ENCODE results near the gene HCFC1R1. TPM values are rescaled to one million over a fixed set of nuclear protein-coding genes. Genes with fewer than 3 reads are reported as not detected.

Gene HCFC1R1
- total and polyA plus RNA-seq, 8 donors: 25.1 to 66.6 (median 32.8) TPM

DNA sequence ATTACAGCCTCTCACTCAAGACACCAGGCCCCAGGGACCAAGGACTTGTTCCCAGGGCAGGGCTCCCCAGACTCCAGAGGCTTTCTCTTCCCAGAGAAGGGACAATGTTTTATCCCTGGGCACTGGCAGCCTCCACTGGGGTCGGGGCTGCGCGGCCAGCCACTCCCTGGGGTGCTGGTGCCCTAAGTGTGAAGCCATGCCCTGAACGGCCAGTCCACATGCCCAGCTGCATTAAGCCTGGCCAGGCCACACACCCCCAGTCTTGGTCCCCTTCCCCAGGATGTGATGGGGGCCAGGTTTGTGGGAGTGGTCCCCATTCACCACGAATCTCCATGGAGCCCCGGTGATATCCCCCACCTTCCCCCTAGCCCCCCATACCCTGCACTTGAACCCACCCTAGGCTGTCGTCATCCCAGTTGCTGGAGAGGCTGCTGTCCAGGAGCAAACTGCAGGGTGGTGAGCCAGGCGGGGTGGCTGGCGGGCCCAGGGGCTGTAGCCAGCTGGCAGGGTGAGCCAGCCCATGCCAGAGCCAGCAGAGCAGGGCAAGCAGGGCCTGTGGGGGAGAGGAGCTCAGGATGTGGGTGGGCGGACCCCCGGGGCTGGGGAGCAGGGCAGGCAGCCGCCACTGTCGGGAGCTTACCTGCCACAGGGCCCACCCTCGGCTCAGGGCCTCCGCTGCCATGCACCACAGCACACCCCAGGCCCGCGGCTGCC, 50.0 kb downstream of the HCFC1R1 start:
- H3K9me3 ChIP-seq: no peaks in the 10 kb centered on the region
- DNase-seq (no peak), ATAC-seq (no peak)
- TF ChIP-seq, protein P1, sequence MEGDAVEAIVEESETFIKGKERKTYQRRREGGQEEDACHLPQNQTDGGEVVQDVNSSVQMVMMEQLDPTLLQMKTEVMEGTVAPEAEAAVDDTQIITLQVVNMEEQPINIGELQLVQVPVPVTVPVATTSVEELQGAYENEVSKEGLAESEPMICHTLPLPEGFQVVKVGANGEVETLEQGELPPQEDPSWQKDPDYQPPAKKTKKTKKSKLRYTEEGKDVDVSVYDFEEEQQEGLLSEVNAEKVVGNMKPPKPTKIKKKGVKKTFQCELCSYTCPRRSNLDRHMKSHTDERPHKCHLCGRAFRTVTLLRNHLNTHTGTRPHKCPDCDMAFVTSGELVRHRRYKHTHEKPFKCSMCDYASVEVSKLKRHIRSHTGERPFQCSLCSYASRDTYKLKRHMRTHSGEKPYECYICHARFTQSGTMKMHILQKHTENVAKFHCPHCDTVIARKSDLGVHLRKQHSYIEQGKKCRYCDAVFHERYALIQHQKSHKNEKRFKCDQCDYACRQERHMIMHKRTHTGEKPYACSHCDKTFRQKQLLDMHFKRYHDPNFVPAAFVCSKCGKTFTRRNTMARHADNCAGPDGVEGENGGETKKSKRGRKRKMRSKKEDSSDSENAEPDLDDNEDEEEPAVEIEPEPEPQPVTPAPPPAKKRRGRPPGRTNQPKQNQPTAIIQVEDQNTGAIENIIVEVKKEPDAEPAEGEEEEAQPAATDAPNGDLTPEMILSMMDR (IDR thresholded peaks at IDR 0.05): no peak
- no peak overlapping the region for H3K4me3 ChIP-seq
- H3K27ac ChIP-seq: no peak overlapping the region
- peaks cover 0 to 19% of the 10 kb centered on the region in 2 donors for H3K36me3 ChIP-seq
- intact Hi-C loops (cut with DNase I): no loop called here
- H3K4me1 ChIP-seq: peaks cover 0 to 31% of the 10 kb centered on the region in 2 donors
- H3K27me3 ChIP-seq: no peaks in the 10 kb centered on the region

DNA sequence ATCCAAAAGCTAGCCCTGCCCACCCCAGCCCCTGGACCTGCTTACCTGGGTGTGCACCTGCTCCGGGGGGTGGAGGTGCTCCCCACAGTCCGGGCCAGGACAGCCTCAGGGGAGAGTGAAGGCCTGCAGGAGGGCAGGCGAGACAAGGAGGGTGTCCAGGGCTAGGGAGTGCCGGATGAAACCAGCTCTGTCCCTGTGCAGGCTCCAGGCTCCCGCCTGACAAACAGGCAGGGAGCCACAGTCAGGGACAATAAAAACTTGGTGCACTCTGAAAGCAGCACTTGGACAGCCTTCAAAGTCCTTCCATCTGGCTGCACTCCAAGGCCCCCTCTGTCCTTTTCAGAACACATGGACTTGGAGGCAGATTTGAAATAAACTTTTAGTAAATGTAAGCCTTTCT, 50.6 kb downstream of the HCFC1R1 start:
- peaks cover 5 to 7% of the 10 kb centered on the region in 2 donors for H3K27me3 ChIP-seq
- TF ChIP-seq, protein P1 (IDR thresholded peaks at IDR 0.05): no peak
- peak in 1 of 4 donors; percentile 71 for DNase-seq
- intact Hi-C loops (cut with DNase I): no loop called here
- H3K36me3 ChIP-seq: peaks cover 0 to 19% of the 10 kb centered on the region in 2 donors
- ATAC-seq: no peak
- no peak overlapping the region for H3K4me3 ChIP-seq
- H3K4me1 ChIP-seq: peaks cover 3 to 38% of the 10 kb centered on the region in 2 donors
- H3K27ac ChIP-seq: no peak overlapping the region
- H3K9me3 ChIP-seq: no peaks in the 10 kb centered on the region

Other genes starting within 250 kb of the HCFC1R1 start
- 100 to 1,000 TPM; 200 to 205 TPM for gene ELOB, start 246.7 kb downstream of the HCFC1R1 start, total RNA-seq
- gene ELOB, start 246.7 kb downstream of the HCFC1R1 start, polyA plus RNA-seq (ENCODE audit: insufficient read length in 6 of 6): 100 to 1,000 TPM; 133 to 224 (median 180) TPM
- gene PRSS33, start 236.4 kb downstream of the HCFC1R1 start, total RNA-seq: not detected
- gene PRSS33, start 236.4 kb downstream of the HCFC1R1 start, polyA plus RNA-seq (ENCODE audit: insufficient read length in 6 of 6): under 1 TPM; 0.13 to 0.75 (median 0.25) TPM
- not detected for gene PRSS41, start 225.5 kb downstream of the HCFC1R1 start, total RNA-seq
- not detected for gene PRSS41, start 225.5 kb downstream of the HCFC1R1 start, polyA plus RNA-seq (ENCODE audit: insufficient read length in 6 of 6)
- gene PRSS21, start 206.7 kb downstream of the HCFC1R1 start, total RNA-seq: 1 to 10 TPM in 1 of 2 donors, under 1 TPM in 1; 0.90 to 2.5 TPM
- gene PRSS21, start 206.7 kb downstream of the HCFC1R1 start, polyA plus RNA-seq (ENCODE audit: insufficient read length in 6 of 6): under 1 TPM in 4 of 6 donors, not detected in 2; 0.25 to 0.38 (median 0.28) TPM
- 1 to 10 TPM in 1 of 2 donors, under 1 TPM in 1; 0.61 to 1.4 TPM for gene ZG16B, start 193.6 kb downstream of the HCFC1R1 start, total RNA-seq
- gene ZG16B, start 193.6 kb downstream of the HCFC1R1 start, polyA plus RNA-seq (ENCODE audit: insufficient read length in 6 of 6): 1 to 10 TPM in 1 of 6 donors, under 1 TPM in 5; 0.27 to 1.2 (median 0.55) TPM
- 10 to 100 TPM; 15.7 to 16.7 TPM for gene PRSS22, start 165.8 kb downstream of the HCFC1R1 start, total RNA-seq
- 10 to 100 TPM; 11.9 to 17.3 (median 14.8) TPM for gene PRSS22, start 165.8 kb downstream of the HCFC1R1 start, polyA plus RNA-seq (ENCODE audit: insufficient read length in 6 of 6)
- 10 to 100 TPM; 22.1 to 22.4 TPM for gene FLYWCH2, start 140.7 kb downstream of the HCFC1R1 start, total RNA-seq
- gene FLYWCH2, start 140.7 kb downstream of the HCFC1R1 start, polyA plus RNA-seq (ENCODE audit: insufficient read length in 6 of 6): 10 to 100 TPM; 15.6 to 24.5 (median 19.2) TPM
- 10 to 100 TPM; 29.3 to 29.4 TPM for gene FLYWCH1, start 112.0 kb downstream of the HCFC1R1 start, total RNA-seq
- 10 to 100 TPM; 17.2 to 42.9 (median 23.0) TPM for gene FLYWCH1, start 112.0 kb downstream of the HCFC1R1 start, polyA plus RNA-seq (ENCODE audit: insufficient read length in 6 of 6)
- gene KREMEN2, start 59.7 kb downstream of the HCFC1R1 start, total RNA-seq: not detected
- gene KREMEN2, start 59.7 kb downstream of the HCFC1R1 start, polyA plus RNA-seq (ENCODE audit: insufficient read length in 6 of 6): under 1 TPM in 5 of 6 donors, not detected in 1; 0.17 to 0.36 (median 0.20) TPM
- gene PAQR4, start 54.6 kb downstream of the HCFC1R1 start, total RNA-seq: 10 to 100 TPM; 17.2 to 20.1 TPM
- 10 to 100 TPM in 5 of 6 donors, 1 to 10 TPM in 1; 9.5 to 16.1 (median 13.8) TPM for gene PAQR4, start 54.6 kb downstream of the HCFC1R1 start, polyA plus RNA-seq (ENCODE audit: insufficient read length in 6 of 6)
- 10 to 100 TPM; 13.9 to 14.3 TPM for gene PKMYT1, start 43.5 kb downstream of the HCFC1R1 start, total RNA-seq
- 10 to 100 TPM; 15.9 to 21.8 (median 18.6) TPM for gene PKMYT1, start 43.5 kb downstream of the HCFC1R1 start, polyA plus RNA-seq (ENCODE audit: insufficient read length in 6 of 6)
- 1 to 10 TPM in 1 of 2 donors, under 1 TPM in 1; 0.85 to 2.2 TPM for gene CLDN9, start 11.0 kb downstream of the HCFC1R1 start, total RNA-seq
- 1 to 10 TPM; 5.0 to 6.5 (median 6.0) TPM for gene CLDN9, start 11.0 kb downstream of the HCFC1R1 start, polyA plus RNA-seq (ENCODE audit: insufficient read length in 6 of 6)
- 1 to 10 TPM in 1 of 2 donors, not detected in 1; 2.3 TPM for gene CLDN6, start 5.8 kb downstream of the HCFC1R1 start, total RNA-seq
- gene CLDN6, start 5.8 kb downstream of the HCFC1R1 start, polyA plus RNA-seq (ENCODE audit: insufficient read length in 6 of 6): 100 to 1,000 TPM in 5 of 6 donors, 10 to 100 TPM in 1; 95.0 to 140 (median 116) TPM
- gene TNFRSF12A, start 3.6 kb downstream of the HCFC1R1 start, total RNA-seq: 100 to 1,000 TPM; 118 to 126 TPM
- gene TNFRSF12A, start 3.6 kb downstream of the HCFC1R1 start, polyA plus RNA-seq (ENCODE audit: insufficient read length in 6 of 6): 1 to 10 TPM; 2.6 to 5.4 (median 4.2) TPM
- gene THOC6, start 93 bp upstream of the HCFC1R1 start, total RNA-seq: 10 to 100 TPM; 24.0 to 38.7 TPM
- 10 to 100 TPM; 23.9 to 34.8 (median 26.9) TPM for gene THOC6, start 93 bp upstream of the HCFC1R1 start, polyA plus RNA-seq (ENCODE audit: insufficient read length in 6 of 6)
- 10 to 100 TPM; 10.8 to 18.1 TPM for gene BICDL2, start 13.0 kb upstream of the HCFC1R1 start, total RNA-seq
- 1 to 10 TPM; 2.5 to 5.5 (median 3.2) TPM for gene BICDL2, start 13.0 kb upstream of the HCFC1R1 start, polyA plus RNA-seq (ENCODE audit: insufficient read length in 6 of 6)
- gene MMP25, start 22.6 kb upstream of the HCFC1R1 start, total RNA-seq: 10 to 100 TPM in 1 of 2 donors, 1 to 10 TPM in 1; 2.4 to 91.9 TPM
- 1 to 10 TPM; 1.8 to 3.5 (median 2.2) TPM for gene MMP25, start 22.6 kb upstream of the HCFC1R1 start, polyA plus RNA-seq (ENCODE audit: insufficient read length in 6 of 6)
- gene IL32, start 41.7 kb upstream of the HCFC1R1 start, total RNA-seq: 100 to 1,000 TPM; 132 to 310 TPM
- gene IL32, start 41.7 kb upstream of the HCFC1R1 start, polyA plus RNA-seq (ENCODE audit: insufficient read length in 6 of 6): 10 to 100 TPM; 59.4 to 86.9 (median 64.9) TPM
- not detected for gene ZSCAN10, start 75.4 kb upstream of the HCFC1R1 start, total RNA-seq
- under 1 TPM in 1 of 6 donors, not detected in 5; 0.13 TPM for gene ZSCAN10, start 75.4 kb upstream of the HCFC1R1 start, polyA plus RNA-seq (ENCODE audit: insufficient read length in 6 of 6)
- gene ZNF205, start 88.6 kb upstream of the HCFC1R1 start, total RNA-seq: 10 to 100 TPM in 1 of 2 donors, 1 to 10 TPM in 1; 9.7 to 11.8 TPM
- gene ZNF205, start 88.6 kb upstream of the HCFC1R1 start, polyA plus RNA-seq (ENCODE audit: insufficient read length in 6 of 6): 10 to 100 TPM; 13.3 to 17.6 (median 17.1) TPM
- gene ZNF213, start 111.1 kb upstream of the HCFC1R1 start, total RNA-seq: 10 to 100 TPM in 1 of 2 donors, 1 to 10 TPM in 1; 8.4 to 12.0 TPM
- 10 to 100 TPM; 11.5 to 17.8 (median 14.0) TPM for gene ZNF213, start 111.1 kb upstream of the HCFC1R1 start, polyA plus RNA-seq (ENCODE audit: insufficient read length in 6 of 6)
- not detected for gene OR1F1, start 164.3 kb upstream of the HCFC1R1 start, total RNA-seq
- gene OR1F1, start 164.3 kb upstream of the HCFC1R1 start, polyA plus RNA-seq (ENCODE audit: insufficient read length in 6 of 6): not detected
- gene ZNF200, start 211.2 kb upstream of the HCFC1R1 start, total RNA-seq: 10 to 100 TPM in 1 of 2 donors, 1 to 10 TPM in 1; 6.7 to 10.5 TPM
- 10 to 100 TPM; 12.3 to 15.0 (median 13.1) TPM for gene ZNF200, start 211.2 kb upstream of the HCFC1R1 start, polyA plus RNA-seq (ENCODE audit: insufficient read length in 6 of 6)
- gene MEFV, start 232.7 kb upstream of the HCFC1R1 start, total RNA-seq: 10 to 100 TPM in 1 of 2 donors, 1 to 10 TPM in 1; 2.4 to 21.4 TPM
- under 1 TPM; 0.43 to 0.98 (median 0.58) TPM for gene MEFV, start 232.7 kb upstream of the HCFC1R1 start, polyA plus RNA-seq (ENCODE audit: insufficient read length in 6 of 6)

All from left lung (tissue), 10 donors.